ENCODE measurements around the gene CLDN5.

The CLDN5 gene

GRCh38 chr22:19546680-19547079 is 22.5 kb upstream of the CLDN5 start:
- TF ChIP-seq CTCF (IDR thresholded peaks at IDR 0.05; ENCODE audit: borderline replicate concordance, insufficient read depth, low read depth, low read length) = no peak

DNA sequence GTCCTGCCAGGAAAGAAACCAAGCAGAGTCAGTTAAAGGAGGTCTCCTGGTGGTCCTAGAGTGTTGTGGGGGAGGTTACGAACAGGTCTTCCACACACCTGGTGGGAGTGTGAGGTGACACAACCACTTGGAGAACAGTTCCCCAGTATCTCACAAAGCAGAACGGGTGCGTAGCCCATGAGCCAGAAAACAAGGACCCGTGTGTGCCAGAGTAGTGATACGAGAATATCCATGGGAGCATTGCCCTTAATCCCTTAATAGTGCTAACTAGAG is 21.7 kb upstream of the CLDN5 start:
- no peak for TF ChIP-seq CTCF (IDR thresholded peaks at IDR 0.05; ENCODE audit: borderline replicate concordance, insufficient read depth, low read depth, low read length)
- H3K4me3 ChIP-seq (ENCODE audit: low read depth, low read length) = no peak overlapping the region

More at GRCh38 chr22:19546680-19547079, 22.5 kb upstream of the CLDN5 start:
- no peak overlapping the region for H3K4me3 ChIP-seq (ENCODE audit: low read depth, low read length)

- H3K4me3 ChIP-seq (ENCODE audit: low read depth, low read length) = no peak overlapping the region
- no peak for TF ChIP-seq CTCF (IDR thresholded peaks at IDR 0.05; ENCODE audit: borderline replicate concordance, insufficient read depth, low read depth, low read length)
These were observed 19.9 kb upstream of the CLDN5 start for GRCh38 chr22:19543970-19544708.

DNA sequence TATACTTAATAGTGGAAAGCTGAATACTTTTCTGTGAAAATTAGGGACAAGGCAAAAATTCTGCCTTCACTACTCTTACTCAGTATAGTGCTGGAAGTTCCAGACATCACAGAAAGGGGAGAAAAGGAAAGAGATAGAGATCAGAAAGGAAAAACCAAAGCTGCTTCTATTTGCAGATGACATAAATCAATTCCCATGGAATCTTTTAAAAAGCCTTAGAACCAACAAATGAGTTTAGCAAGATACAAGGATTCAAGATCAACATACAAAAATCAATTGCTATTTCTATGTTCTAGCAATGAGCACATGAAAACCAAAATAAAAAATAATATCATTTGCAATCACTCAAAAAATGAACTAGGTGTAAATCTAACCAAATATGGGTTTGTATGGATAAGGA is 16.2 kb upstream of the CLDN5 start:
- TF ChIP-seq CTCF (IDR thresholded peaks at IDR 0.05; ENCODE audit: borderline replicate concordance, insufficient read depth, low read depth, low read length) = no peak
- H3K4me3 ChIP-seq (ENCODE audit: low read depth, low read length) = no peak overlapping the region

DNA sequence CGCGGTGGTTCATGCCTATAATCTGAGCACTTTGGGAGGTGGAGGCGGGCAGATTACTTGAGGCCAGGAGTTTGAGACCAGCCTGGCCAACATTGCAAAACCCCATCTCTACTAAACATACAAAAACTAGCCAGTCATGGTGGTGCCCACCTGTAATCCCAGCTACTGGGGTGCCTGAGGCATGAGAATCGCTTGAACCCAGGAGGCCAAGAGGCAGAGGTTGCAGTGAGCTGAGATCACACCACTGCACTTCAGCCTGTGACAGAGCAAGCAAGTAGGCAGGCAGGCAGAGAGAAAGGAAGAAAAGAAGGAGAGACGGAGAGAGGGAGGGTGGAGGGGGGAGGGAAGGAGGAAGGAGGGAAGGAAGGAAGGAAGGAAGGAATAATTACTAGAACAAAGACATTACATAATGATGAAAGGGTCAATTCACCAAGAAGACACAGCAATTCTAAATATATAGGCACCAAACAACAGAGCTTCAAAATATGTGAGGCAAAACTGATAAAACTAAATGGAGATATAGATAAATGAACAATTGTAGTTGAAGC is 13.8 kb upstream of the CLDN5 start:
- no peak overlapping the region for H3K4me3 ChIP-seq (ENCODE audit: low read depth, low read length)
- no peak for TF ChIP-seq CTCF (IDR thresholded peaks at IDR 0.05; ENCODE audit: borderline replicate concordance, insufficient read depth, low read depth, low read length)

DNA sequence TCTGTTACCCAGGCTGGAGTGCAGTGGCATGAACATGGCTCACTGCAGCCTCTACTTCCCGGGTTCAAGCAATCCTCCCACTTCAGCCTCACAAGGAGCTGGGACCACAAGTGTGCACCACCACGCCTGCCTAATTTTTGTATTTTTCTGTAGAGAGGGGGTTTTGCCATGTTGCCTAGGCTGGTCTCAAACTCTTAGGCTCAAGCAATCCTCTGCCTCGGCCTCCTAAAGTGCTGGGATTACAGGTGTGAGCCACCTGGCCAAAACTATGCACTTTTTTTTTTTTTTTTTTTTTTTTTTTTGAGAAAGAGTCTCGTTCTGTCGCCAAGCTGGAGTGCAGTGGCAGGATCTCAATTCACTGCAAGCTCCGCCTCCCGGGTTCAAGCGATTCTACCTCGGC is 12.4 kb upstream of the CLDN5 start:
- no peak overlapping the region for H3K4me3 ChIP-seq (ENCODE audit: low read depth, low read length)
- TF ChIP-seq CTCF (IDR thresholded peaks at IDR 0.05; ENCODE audit: borderline replicate concordance, insufficient read depth, low read depth, low read length) = no peak

DNA sequence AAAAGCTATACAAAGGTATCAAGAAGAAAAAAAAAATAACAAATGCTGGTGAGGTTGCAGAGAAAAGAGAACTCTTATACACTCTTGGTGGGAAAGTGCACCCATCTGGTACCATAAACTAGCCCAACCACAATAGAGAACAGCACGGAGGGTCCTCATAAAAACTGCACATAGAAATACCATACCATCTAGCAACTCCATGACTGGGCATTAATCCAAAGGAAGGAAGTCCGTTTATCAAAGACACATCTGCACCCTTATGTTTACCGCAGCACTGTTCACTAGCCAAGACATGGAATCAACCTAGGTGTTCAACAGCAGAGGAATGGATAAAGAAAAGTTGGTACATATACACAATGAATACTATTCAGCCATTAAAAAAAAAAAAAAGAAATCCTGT is 10.8 kb upstream of the CLDN5 start:
- no peak overlapping the region for H3K4me3 ChIP-seq (ENCODE audit: low read depth, low read length)
- TF ChIP-seq CTCF (IDR thresholded peaks at IDR 0.05; ENCODE audit: borderline replicate concordance, insufficient read depth, low read depth, low read length) = no peak

Data from GM12875 (cell line).